HepG2 (cell line): Measurements from ENCODE around the gene EGLN1. TPM values are rescaled to one million over a fixed set of nuclear protein-coding genes. Genes with fewer than 3 reads are reported as not detected.

Experiments used
- CBX5 ChIP-seq: sonication (generic); formaldehyde crosslinking; IDR thresholded peaks from 2 replicates; pipeline ENCODE4 v1.4.0; 2020; ENCODE audit warnings: missing genetic modification reagents, borderline replicate concordance
- PHF8 ChIP-seq: sonication (generic); formaldehyde crosslinking; IDR thresholded peaks from 2 replicates; pipeline ENCODE4 v1.5.0; 2020; ENCODE audit warnings: missing genetic modification reagents
- RXRB ChIP-seq: IDR thresholded peaks from 2 replicates; pipeline ENCODE4 v1.6.1; 2016; ENCODE audit warnings: borderline replicate concordance, missing genetic modification reagents, missing compliant biosample characterization
- TFDP1 ChIP-seq: IDR thresholded peaks from 2 replicates; pipeline ENCODE4 v1.6.1; 2016; ENCODE audit warnings: missing compliant biosample characterization, missing genetic modification reagents, borderline replicate concordance
- TGIF2 ChIP-seq: IDR thresholded peaks from 2 replicates; pipeline ENCODE4 v1.6.1; 2016; ENCODE audit warnings: control low read depth, missing compliant biosample characterization
- ZEB1 ChIP-seq: IDR thresholded peaks from 2 replicates; pipeline ENCODE4 v1.6.1; 2012; ENCODE audit warnings: mild to moderate bottlenecking, low read depth, inconsistent platforms; ENCODE audit not compliant: insufficient replicate concordance
- ZNF788 ChIP-seq: sonication (generic); formaldehyde crosslinking; IDR thresholded peaks from 2 replicates; pipeline ENCODE4 v1.5.0; 2020; ENCODE audit warnings: mild to moderate bottlenecking, missing genetic modification reagents, borderline replicate concordance
- polyA plus RNA-seq, 8 experiments: library from polyadenylated mRNA; depleted of rRNA in 3 of 8; stranded (reverse) in 7 of 8; unstranded in 1 of 8; fragments of >200 nt; fragmentation: Illumina TruSeq in 4 of 8; extraction: Trizol in 4 of 8; gene quantifications; 2 replicates each; pipeline versions ENCODE4 v1.2.1 to v1.2.3, GENCODE V29; 2011 to 2016; ENCODE audit warnings: low read depth in 4 of 8, missing spikeins in 1 of 8, mixed read lengths in 1 of 8; ENCODE audit not compliant: insufficient read depth in 1 of 8
- total RNA-seq, 5 experiments: library from RNA; depleted of rRNA; stranded (reverse); fragments of >200 nt; fragmentation: Illumina TruSeq; extraction: Trizol; gene quantifications; 2 replicates each; pipeline ENCODE4 v1.2.3, GENCODE V29; 2016; ENCODE audit warnings: low read depth in 1 of 5
- TF ChIP-seq, protein P1 (sequence below): sonication (generic); formaldehyde crosslinking; IDR thresholded peaks from 2 replicates; pipeline ENCODE4 v1.4.0; 2020; ENCODE audit warnings: mild to moderate bottlenecking, missing genetic modification reagents
- TF ChIP-seq, protein P2 (sequence below): sonication (generic); formaldehyde crosslinking; IDR thresholded peaks from 2 replicates; pipeline ENCODE4 v1.4.0; 2020; ENCODE audit warnings: missing genetic modification reagents

The EGLN1 gene
- total and polyA plus RNA-seq, 2 of the 13 experiments (the other 11 are each of a cell fraction or from before 2014, with no cell fraction given) = 34.4 to 44.1 TPM

DNA sequence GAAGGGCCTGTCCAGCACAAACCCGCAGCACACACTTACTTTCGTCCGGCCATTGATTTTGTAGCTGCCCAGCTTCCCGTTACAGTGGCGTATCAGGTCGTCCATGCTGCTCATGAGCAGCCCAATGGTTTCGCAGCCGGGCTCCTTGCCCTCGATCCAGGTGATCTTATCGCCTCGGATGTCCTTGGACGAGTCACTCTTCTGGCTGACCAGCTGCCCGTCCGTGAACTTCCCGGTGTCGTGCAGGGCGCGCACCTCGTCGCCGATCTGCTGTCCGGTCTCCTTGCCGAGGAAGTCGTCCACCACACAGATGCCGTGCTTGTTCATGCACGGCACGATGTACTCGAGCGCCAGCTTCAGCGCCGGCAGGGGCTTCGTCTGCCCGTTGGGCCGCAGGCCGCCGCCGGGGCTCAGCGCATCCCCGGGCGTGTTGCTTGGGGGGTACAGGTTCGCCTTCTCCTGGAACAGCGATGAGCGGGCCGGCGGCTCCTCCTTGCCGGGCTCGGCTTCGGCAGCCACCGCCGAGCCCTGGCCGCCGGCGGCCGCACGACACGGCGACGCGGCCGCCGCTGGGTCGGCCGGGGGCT is 1.0 kb downstream of the EGLN1 start (continued):
- TF ChIP-seq TFDP1 = peak; percentile 1; the same call in 1 of the 2 replicates
- TF ChIP-seq ZEB1 = no peak
- TF ChIP-seq CBX5 (CRISPR knock-in tag) = 0 out of 2 replicates have a peak, but pooled peaks have one; percentile 17
- TF ChIP-seq, protein P1, sequence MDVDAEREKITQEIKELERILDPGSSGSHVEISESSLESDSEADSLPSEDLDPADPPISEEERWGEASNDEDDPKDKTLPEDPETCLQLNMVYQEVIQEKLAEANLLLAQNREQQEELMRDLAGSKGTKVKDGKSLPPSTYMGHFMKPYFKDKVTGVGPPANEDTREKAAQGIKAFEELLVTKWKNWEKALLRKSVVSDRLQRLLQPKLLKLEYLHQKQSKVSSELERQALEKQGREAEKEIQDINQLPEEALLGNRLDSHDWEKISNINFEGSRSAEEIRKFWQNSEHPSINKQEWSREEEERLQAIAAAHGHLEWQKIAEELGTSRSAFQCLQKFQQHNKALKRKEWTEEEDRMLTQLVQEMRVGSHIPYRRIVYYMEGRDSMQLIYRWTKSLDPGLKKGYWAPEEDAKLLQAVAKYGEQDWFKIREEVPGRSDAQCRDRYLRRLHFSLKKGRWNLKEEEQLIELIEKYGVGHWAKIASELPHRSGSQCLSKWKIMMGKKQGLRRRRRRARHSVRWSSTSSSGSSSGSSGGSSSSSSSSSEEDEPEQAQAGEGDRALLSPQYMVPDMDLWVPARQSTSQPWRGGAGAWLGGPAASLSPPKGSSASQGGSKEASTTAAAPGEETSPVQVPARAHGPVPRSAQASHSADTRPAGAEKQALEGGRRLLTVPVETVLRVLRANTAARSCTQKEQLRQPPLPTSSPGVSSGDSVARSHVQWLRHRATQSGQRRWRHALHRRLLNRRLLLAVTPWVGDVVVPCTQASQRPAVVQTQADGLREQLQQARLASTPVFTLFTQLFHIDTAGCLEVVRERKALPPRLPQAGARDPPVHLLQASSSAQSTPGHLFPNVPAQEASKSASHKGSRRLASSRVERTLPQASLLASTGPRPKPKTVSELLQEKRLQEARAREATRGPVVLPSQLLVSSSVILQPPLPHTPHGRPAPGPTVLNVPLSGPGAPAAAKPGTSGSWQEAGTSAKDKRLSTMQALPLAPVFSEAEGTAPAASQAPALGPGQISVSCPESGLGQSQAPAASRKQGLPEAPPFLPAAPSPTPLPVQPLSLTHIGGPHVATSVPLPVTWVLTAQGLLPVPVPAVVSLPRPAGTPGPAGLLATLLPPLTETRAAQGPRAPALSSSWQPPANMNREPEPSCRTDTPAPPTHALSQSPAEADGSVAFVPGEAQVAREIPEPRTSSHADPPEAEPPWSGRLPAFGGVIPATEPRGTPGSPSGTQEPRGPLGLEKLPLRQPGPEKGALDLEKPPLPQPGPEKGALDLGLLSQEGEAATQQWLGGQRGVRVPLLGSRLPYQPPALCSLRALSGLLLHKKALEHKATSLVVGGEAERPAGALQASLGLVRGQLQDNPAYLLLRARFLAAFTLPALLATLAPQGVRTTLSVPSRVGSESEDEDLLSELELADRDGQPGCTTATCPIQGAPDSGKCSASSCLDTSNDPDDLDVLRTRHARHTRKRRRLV (CRISPR knock-in tag) = 0 out of 2 replicates have a peak, but pooled peaks have one; percentile 36
- TF ChIP-seq, protein P2, sequence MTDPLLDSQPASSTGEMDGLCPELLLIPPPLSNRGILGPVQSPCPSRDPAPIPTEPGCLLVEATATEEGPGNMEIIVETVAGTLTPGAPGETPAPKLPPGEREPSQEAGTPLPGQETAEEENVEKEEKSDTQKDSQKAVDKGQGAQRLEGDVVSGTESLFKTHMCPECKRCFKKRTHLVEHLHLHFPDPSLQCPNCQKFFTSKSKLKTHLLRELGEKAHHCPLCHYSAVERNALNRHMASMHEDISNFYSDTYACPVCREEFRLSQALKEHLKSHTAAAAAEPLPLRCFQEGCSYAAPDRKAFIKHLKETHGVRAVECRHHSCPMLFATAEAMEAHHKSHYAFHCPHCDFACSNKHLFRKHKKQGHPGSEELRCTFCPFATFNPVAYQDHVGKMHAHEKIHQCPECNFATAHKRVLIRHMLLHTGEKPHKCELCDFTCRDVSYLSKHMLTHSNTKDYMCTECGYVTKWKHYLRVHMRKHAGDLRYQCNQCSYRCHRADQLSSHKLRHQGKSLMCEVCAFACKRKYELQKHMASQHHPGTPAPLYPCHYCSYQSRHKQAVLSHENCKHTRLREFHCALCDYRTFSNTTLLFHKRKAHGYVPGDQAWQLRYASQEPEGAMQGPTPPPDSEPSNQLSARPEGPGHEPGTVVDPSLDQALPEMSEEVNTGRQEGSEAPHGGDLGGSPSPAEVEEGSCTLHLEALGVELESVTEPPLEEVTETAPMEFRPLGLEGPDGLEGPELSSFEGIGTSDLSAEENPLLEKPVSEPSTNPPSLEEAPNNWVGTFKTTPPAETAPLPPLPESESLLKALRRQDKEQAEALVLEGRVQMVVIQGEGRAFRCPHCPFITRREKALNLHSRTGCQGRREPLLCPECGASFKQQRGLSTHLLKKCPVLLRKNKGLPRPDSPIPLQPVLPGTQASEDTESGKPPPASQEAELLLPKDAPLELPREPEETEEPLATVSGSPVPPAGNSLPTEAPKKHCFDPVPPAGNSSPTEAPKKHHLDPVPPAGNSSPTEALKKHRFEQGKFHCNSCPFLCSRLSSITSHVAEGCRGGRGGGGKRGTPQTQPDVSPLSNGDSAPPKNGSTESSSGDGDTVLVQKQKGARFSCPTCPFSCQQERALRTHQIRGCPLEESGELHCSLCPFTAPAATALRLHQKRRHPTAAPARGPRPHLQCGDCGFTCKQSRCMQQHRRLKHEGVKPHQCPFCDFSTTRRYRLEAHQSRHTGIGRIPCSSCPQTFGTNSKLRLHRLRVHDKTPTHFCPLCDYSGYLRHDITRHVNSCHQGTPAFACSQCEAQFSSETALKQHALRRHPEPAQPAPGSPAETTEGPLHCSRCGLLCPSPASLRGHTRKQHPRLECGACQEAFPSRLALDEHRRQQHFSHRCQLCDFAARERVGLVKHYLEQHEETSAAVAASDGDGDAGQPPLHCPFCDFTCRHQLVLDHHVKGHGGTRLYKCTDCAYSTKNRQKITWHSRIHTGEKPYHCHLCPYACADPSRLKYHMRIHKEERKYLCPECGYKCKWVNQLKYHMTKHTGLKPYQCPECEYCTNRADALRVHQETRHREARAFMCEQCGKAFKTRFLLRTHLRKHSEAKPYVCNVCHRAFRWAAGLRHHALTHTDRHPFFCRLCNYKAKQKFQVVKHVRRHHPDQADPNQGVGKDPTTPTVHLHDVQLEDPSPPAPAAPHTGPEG (CRISPR knock-in tag) = no peak; the same call in 1 of the 2 replicates
- peak; percentile 45; the same call in 1 of the 2 replicates for TF ChIP-seq ZNF788
- TF ChIP-seq RXRB (CRISPR knock-in tag) = no peak
- TF ChIP-seq PHF8 (CRISPR knock-in tag) = peak; percentile 63; the same call in 1 of the 2 replicates
- TF ChIP-seq TGIF2 (CRISPR knock-in tag) = peak; percentile 72; the same call in 1 of the 2 replicates
